ENCODE data around the gene ZNRF3.

DNA sequence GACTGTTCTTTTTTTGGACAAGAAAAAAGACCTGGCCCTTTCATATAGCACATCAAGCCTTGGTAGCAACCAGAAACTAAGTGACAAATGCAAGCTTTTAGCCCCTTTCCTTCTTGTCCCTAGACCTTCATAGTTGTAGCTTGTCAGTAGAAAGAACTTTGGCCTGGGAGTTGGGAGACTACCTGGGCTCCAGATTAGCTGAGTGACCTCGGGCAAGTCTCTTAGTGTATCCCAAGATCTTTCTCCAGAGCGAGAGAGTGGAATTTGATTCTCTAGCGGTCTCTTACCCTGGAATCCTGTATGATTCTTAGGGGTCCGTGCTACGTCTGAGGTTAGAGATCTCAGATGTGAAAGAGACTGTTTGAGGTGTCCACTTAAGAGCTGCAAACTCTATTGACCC, 59.0 kb downstream of the ZNRF3 start:
- TF ChIP-seq POLR2AphosphoS5 (IDR thresholded peaks at IDR 0.05) (no peak), CTCF (IDR thresholded peaks at IDR 0.05) (no peak)
